GM21528 (cell line): Measurements from ENCODE around the gene NTHL1.

Experiments
- ATAC-seq: cut with Tn5 transposase; IDR thresholded peaks from one replicate; pipeline ENCODE4 v1.9.1; 2021; ENCODE audit warnings: mild to moderate bottlenecking, moderate library complexity; ENCODE audit not compliant: unreplicated experiment, low FRiP score

Gene NTHL1

GRCh38 chr16:2047330-2048115, at the start of gene NTHL1, which contains the start of gene TSC2:
TSS of gene NTHL1 (minus strand) at chr16:2047834. CDS start at chr16:2047823, 11 bp downstream.
TSS of gene TSC2 (plus strand) at chr16:2047985. CDS start at chr16:2048616, 631 bp downstream.
- peak; percentile 79 for ATAC-seq

DNA sequence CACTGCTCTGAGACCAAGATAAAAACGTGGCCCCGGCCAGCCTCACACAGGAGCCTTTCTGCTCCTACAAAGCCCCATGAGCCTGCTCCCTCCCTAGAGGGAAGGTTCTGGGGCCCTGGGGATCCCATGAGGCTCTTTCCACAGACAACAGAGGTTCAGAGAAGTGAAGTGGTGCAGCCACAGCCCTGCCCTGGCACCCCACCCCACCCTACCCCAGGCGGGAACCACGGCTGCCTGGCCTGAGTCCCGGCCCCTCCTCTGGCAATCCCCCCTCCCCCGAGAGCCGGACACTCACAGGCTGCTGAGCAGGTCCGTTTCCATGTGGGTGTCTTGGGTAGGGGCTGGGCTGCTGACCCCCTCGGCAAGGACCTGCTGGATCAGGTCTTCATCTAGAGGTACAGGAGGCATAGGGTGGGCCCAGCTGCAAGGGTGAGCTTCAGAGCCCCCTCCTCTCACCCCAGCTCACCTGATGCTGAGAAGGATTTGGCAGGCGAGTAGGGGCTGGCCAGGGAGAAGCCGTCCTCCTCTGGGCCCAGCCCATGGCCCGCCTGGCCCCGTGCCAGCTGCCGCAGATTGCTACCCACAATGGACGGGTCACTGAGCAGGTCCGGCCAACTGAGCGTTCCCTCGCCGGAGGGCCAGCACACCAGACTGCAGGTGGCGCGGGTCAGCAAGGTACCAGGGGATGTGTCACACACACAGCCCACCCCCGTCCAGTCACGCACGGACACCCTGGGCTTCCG, 49.4 kb upstream of the NTHL1 start:
- ATAC-seq = no peak

GRCh38 chr16:2095918-2096582, 48.4 kb upstream of the NTHL1 start:
- no peak for ATAC-seq

- ATAC-seq = no peak
Measured at GRCh38 chr16:2095315-2095853, 47.8 kb upstream of the NTHL1 start.

DNA sequence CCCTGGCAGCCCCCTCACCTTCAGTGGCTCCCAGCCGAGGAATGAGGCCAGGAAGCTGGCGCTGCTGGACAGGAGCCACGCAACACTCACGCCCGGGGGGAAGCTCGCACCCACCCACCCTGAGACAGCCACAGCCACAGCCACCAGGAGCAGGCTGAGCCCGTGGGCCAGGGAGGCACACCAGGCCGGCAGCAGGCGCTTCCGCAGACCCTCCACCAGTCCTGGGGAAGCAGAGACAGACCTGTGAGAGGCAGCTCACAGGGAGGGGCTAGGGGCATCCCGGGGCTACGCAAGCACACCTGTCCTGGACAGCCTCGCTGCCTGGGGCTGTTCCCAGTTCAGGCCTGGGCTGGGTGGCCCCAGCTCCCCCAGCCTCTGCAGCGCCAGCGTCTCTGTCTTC, 46.2 kb upstream of the NTHL1 start:
- ATAC-seq = no peak

DNA sequence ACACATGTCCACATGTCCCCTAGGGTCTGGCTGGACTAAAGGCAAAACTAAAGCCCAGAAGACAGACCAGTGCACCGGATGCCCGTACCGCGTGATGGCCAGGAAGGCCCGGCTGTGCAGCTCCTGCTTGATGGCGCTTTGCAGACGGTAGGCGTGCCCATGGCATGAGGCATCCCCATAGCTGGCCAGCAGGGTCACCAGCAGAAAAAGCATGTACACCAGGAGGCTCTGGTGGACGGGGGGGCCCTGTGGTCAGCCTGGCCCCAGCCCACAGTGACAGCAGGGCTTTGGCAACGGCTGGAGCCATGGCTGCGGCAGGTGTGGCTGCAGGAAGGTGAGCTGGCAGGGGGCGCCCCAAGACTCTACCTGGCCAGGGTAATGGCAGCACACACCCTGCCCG, 45.2 kb upstream of the NTHL1 start:
- ATAC-seq = no peak

DNA sequence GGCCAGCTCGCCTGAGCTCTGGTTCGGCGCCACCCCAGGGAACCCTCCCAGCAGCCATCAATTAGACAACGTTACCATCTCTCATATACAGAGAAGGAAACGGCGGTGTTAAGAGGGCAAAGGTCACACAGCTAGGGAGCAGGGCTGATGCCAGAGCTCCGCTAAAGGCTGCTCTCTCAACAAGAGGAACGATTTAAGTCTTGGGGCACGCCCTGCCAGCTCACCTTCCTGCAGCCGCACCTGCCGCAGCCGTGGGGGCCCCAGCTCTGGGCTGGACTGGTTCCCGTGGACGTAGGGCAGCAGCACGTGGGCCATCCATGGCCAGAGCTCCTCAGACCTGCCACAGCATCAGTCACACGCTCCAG, 44.6 kb upstream of the NTHL1 start:
- ATAC-seq = no peak

DNA sequence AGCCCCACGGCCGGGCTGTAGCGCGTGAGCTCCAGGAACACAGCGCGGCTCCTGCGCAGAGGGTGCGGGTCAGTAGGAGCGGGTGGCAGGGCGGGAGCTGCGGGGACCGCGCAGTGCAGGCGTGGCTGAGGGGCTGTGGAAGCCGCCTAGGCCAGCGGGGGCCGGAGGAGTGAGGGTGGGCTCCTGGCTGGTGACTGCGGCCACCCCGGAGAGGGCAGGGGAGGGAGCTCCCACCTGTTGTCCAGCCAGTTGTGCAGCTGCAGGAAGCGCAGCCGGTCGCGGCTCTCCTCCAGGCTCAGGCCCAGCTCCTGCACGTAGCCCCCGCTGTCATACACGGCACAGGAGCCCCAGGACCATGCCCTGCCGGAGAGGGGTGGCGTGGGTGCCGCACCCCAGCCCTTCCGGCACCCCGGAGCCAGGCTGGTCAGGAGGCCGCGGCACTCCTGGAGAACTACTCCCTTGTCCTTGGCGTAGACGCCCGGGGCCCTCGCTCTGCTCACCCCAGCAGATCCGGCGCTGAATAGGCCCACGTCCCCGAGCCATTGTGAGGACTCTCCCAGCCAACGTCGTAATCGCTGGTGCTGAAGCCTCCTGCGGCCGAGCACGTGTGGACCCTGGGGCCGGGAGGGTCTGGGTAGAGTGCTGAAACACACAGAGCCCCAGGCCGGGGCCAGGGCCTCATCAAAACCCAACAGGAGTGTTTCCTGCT, 44.1 kb upstream of the NTHL1 start:
- ATAC-seq = no peak

DNA sequence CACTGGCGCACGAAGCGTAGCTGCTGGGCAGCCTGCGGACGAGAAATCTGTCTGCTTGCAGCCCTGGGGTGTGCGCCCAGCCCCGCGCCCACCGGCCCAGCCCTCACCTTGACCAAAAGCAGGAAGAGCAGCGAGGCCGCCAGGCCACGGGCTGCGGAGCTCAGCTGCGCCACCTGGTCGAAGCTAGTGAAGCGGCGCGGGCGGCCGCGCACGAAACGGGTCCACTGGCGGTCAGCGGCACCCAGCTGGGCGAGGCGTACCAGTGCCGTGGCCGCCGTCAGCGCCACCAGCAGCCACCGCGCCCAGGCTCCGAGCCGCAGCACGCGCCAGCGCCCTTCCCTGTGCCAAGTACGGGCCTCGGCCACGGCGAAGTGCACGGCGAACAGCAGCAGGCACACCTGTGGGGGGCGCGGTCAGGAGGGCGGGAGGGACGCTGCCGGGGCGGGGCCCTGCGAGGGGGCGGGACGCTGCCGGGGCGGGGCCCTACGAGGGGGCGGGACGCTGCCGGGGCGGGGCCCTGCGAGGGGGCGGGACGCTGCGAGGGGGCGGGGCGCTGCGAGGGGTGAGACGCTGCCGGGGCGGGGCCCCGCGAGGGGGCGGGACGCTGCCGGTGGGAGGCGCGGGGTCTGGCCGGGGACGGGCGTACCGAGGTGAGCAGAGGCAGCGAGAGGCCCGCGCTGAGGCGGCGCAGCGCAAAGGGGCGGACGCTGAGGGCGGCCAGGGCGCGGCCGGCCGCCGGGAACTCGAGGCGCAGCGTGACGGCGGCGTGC, 43.3 kb upstream of the NTHL1 start:
- ATAC-seq = no peak

- ATAC-seq = no peak
Measured at GRCh38 chr16:2090481-2090776, 42.8 kb upstream of the NTHL1 start.

DNA sequence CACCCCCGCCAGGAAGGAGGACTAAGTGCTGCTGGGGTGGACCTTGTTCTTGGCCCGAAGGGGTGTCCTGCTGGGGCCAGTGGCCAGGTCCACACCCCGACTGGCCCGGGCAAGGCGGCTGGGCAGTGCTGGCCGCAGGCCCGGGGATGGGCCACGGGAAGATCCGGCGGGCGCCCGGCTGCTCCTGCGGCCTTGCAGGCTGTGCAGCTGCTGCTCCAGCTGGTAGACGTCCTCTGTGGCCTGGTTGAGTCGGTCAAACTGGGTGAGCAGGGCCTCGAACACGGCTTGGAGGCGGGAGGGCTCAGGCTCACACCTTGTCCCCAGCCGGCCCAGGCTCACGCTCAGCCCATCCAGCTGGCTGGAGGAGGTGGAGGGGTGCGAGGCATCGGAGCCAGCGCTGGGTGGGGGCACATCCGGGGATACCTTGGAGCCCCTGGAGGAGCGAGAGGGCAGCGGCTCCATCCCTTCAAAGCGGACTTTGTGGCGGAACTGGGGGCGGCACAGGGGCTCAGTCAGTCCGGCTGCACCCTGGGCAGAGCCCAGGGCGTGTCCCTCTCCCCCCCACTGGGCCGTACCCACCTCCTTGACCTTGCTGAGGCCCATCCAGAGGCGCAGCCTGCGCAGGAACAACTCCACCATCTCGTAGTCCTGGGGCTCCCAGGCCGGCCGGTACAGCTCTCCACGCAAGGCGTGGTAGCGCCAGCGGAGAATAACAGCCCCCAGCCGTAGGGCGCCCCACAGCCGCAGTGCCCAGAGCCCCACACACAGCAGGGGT, 42.3 kb upstream of the NTHL1 start:
- no peak for ATAC-seq

DNA sequence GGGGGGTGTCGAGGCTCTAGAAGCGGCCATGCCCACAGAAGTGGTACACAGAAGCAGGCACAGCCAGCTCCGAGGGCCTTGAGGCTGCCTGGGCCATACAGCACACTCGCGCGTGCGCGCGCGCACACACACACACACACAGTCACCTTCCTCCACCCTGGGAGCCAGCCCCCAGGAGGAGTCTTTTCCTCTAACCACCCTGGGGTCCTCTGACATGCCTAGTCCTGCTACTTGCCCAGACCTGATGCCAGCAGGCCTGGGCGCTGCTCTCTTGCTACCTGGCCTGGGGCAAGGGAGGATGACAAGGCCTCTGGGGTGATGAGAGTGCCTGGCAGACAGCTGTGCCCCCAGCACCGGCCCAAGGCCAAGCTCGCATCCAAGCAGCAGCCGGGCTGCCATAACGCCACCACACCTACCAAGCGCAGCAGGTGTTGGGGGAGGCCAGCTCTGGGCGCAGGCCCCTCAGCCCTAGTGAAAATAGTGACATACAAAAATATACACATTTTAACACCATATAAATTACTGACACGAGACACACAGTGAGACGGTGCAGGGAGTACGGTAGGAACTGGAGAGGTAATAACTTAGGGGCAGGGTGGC, 41.2 kb upstream of the NTHL1 start:
- ATAC-seq = no peak

DNA sequence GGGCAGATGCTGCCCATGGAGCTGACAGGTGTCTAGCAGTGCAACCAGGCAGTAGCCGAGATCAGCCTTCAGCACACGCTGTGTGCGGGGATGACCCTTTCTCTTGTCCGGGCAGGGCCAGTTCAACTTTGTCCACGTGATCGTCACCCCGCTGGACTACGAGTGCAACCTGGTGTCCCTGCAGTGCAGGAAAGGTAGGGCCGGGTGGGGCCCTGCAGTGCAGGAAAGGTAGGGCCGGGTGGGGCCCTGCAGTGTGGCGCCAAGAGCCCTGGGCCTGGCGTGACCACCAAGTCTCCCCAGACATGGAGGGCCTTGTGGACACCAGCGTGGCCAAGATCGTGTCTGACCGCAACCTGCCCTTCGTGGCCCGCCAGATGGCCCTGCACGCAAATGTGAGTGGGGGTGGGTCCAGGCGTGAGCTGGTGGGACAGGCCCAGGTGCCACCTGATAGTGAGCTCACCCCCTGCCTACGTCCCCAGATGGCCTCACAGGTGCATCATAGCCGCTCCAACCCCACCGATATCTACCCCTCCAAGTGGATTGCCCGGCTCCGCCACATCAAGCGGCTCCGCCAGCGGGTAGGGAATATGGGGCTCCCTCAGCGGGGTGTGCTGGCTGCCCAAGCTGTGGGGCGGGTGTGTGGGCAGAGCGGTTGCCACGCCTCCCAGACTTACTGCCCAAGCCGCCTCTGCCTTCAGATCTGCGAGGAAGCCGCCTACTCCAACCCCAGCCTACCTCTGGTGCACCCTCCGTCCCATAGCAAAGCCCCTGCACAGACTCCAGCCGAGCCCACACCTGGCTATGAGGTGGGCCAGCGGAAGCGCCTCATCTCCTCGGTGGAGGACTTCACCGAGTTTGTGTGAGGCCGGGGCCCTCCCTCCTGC, 40.4 kb upstream of the NTHL1 start:
- no peak for ATAC-seq

GRCh38 chr16:2086812-2087747, 39.4 kb upstream of the NTHL1 start:
- no peak for ATAC-seq

DNA sequence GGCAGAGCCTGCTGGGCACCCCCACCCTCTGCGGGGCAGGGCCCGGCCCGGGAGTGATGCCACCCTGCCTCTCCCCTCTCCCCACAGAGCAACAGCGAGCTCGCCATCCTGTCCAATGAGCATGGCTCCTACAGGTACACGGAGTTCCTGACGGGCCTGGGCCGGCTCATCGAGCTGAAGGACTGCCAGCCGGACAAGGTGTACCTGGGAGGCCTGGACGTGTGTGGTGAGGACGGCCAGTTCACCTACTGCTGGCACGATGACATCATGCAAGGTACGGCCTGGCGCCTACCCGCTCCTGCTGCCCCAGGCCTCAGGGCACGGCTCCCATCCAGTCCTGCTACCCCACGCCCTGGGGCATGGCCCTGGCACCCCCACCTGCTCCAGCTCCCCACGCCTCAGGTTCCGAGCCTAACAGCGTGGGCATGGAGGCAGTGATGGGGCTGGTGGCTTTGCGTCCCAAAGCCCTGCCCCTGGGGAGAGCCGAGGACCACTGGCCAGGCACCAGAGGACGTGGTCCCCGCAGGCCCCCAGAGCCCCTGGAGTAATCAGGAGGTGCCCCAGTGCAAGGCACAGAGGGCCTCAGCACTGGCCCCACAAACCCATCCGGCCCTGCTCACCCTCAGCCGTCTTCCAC, 38.6 kb upstream of the NTHL1 start:
- no peak for ATAC-seq

GRCh38 chr16:2085669-2086068, 38.0 kb upstream of the NTHL1 start:
- ATAC-seq = no peak
